Osteocyte (in vitro differentiated cells): ENCODE measurements around the gene FOXN3. TPM values are rescaled to one million over a fixed set of nuclear protein-coding genes. Genes with fewer than 3 reads are reported as not detected.

Experiments
- DNase-seq: peaks from one replicate; pipeline ENCODE4 v3.0.0; 2021; ENCODE audit warnings: mixed read lengths; ENCODE audit not compliant: unreplicated experiment; ENCODE audit errors: extremely low spot score
- H3K27ac Mint-ChIP-seq: one replicate; pipeline ENCODE4 v1.8.0; 2021; ENCODE audit warnings: mild to moderate bottlenecking, mixed read lengths; ENCODE audit not compliant: unreplicated experiment
- H3K27me3 Mint-ChIP-seq: one replicate; pipeline ENCODE4 v1.8.0; 2021; ENCODE audit warnings: mixed read lengths; ENCODE audit not compliant: unreplicated experiment
- H3K36me3 Mint-ChIP-seq: one replicate; pipeline ENCODE4 v1.8.0; 2021; ENCODE audit warnings: mixed read lengths; ENCODE audit not compliant: unreplicated experiment
- H3K4me1 Mint-ChIP-seq: one replicate; pipeline ENCODE4 v1.8.0; 2021; ENCODE audit warnings: mixed read lengths; ENCODE audit not compliant: unreplicated experiment
- H3K4me3 Mint-ChIP-seq: one replicate; pipeline ENCODE4 v1.8.0; 2021; ENCODE audit warnings: mild to moderate bottlenecking, moderate library complexity, mixed read lengths; ENCODE audit not compliant: unreplicated experiment
- H3K9me3 Mint-ChIP-seq: one replicate; pipeline ENCODE4 v1.8.0; 2021; ENCODE audit warnings: mixed read lengths; ENCODE audit not compliant: unreplicated experiment
- CTCF ChIP-seq: fragments of 200-600 bp; sonication (generic); IDR thresholded peaks from 2 replicates; pipeline ENCODE4 v1.5.0; 2021; ENCODE audit warnings: antibody characterized with exemption, mild to moderate bottlenecking, moderate library complexity
- total RNA-seq: library from RNA; stranded (reverse); gene quantifications from 2 replicates; pipeline ENCODE4 v1.2.1, GENCODE V29; 2021

The FOXN3 gene
- total RNA-seq, 1 donor from 2014 or later = 120 TPM

- H3K4me3 Mint-ChIP-seq = no peak overlapping the region
- no peaks in the 10 kb centered on the region for H3K9me3 Mint-ChIP-seq
- H3K27ac Mint-ChIP-seq = no peak overlapping the region
- H3K4me1 Mint-ChIP-seq = peaks cover 15% of the 10 kb centered on the region
- TF ChIP-seq CTCF = no peak
- no peaks in the 10 kb centered on the region for H3K27me3 Mint-ChIP-seq
- no peak for DNase-seq
- peaks cover 18% of the 10 kb centered on the region for H3K36me3 Mint-ChIP-seq
Observed at GRCh38 chr14:89182326-89182725, 234.7 kb downstream of the FOXN3 start.

GRCh38 chr14:89180546-89180945 is 236.5 kb downstream of the FOXN3 start:
- no peaks in the 10 kb centered on the region for H3K9me3 Mint-ChIP-seq
- no peak overlapping the region for H3K27ac Mint-ChIP-seq
- TF ChIP-seq CTCF = no peak
- peaks cover 21% of the 10 kb centered on the region for H3K4me1 Mint-ChIP-seq
- H3K36me3 Mint-ChIP-seq = peaks cover 23% of the 10 kb centered on the region
- DNase-seq = no peak
- no peak overlapping the region for H3K4me3 Mint-ChIP-seq
- H3K27me3 Mint-ChIP-seq = no peaks in the 10 kb centered on the region

- no peak for TF ChIP-seq CTCF
- H3K9me3 Mint-ChIP-seq = no peaks in the 10 kb centered on the region
- H3K4me3 Mint-ChIP-seq = no peak overlapping the region
- H3K4me1 Mint-ChIP-seq = peaks cover 21% of the 10 kb centered on the region
- H3K27ac Mint-ChIP-seq = peak overlapping the region; percentile 35
- peaks cover 22% of the 10 kb centered on the region for H3K36me3 Mint-ChIP-seq
- no peak for DNase-seq
- no peaks in the 10 kb centered on the region for H3K27me3 Mint-ChIP-seq
Observed at GRCh38 chr14:89179891-89180404, 237.1 kb downstream of the FOXN3 start.

- no peak for TF ChIP-seq CTCF
Observed at GRCh38 chr14:89178800-89179535, 238.1 kb downstream of the FOXN3 start.

GRCh38 chr14:89178376-89178775 is 238.7 kb downstream of the FOXN3 start:
- no peak for TF ChIP-seq CTCF
- Mint-ChIP-seq H3K9me3 (no peaks in the 10 kb centered on the region), H3K4me3 (no peak overlapping the region), H3K27me3 (no peaks in the 10 kb centered on the region), H3K36me3 (peaks cover 27% of the 10 kb centered on the region), H3K27ac (peak overlapping the region; percentile 67), H3K4me1 (peaks cover 21% of the 10 kb centered on the region)
- no peak for DNase-seq

More at GRCh38 chr14:89178800-89179535, 238.1 kb downstream of the FOXN3 start:
- H3K4me3 Mint-ChIP-seq = no peak overlapping the region
- no peak for DNase-seq
- peak overlapping the region; percentile 67 for H3K27ac Mint-ChIP-seq
- no peaks in the 10 kb centered on the region for H3K9me3 Mint-ChIP-seq
- peaks cover 21% of the 10 kb centered on the region for H3K4me1 Mint-ChIP-seq
- peaks cover 26% of the 10 kb centered on the region for H3K36me3 Mint-ChIP-seq
- H3K27me3 Mint-ChIP-seq = no peaks in the 10 kb centered on the region
